ENCODE results near the gene HIBCH.
"Not testable (repeated sequence)": the region's sequence is repeated elsewhere in the genome, so short reads cannot be mapped to it uniquely, and the experiment has no call there.

HIBCH gene

GRCh38 chr2:190184460-190184859 is 135.2 kb downstream of the HIBCH start:
- no peak for DNase-seq

DNA sequence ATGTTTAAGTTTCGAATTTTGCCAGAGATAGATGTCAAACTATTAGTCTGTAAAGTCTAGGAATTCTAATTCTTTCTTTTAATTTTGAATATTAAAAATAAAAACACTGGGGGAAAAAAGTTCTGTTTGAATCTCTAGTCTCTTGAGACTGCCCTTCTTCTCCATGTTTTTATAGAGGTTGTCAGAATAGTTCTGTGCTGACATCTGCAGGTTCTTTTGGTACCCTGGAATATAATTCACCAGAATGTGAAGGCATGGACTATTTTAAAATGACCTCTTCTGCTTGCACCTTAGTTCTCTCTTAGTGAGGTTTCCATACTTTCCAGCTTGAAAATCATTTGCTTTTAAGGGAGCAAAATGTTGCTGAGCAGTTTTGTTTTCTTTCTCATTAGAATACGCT is 136.1 kb downstream of the HIBCH start:
- DNase-seq: no peak

GRCh38 chr2:190182071-190182524 is 137.5 kb downstream of the HIBCH start:
- no peak for DNase-seq

DNA sequence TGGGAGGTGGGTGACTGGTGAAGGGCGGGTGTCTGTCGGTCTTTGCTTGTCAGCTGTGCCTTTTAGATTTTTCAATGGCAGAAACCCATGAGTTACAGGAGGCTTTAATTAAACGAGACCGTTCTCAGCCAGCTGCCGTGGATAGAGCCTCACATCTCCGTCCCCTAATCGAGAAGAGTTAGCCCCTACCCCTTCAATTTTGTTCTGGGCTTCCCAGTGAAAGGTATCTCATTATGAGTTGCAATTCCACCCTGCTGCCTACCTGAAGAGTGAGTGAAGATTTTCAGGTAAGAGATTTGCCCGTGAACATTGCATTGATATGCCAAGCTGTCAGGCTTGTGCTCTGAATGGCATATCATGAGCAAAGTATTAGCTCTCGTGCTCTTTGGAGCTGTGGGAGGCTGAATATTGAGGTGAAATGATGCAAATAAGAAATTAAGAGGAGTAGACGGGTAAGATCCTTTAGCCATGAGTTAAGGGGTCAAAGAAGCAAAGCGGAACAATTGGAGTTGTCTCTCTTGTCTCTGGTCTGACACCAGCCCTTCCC is 138.4 kb downstream of the HIBCH start:
- no peak for DNase-seq

- DNase-seq: no peak
These were observed 139.1 kb downstream of the HIBCH start for GRCh38 chr2:190180313-190181122.

- DNase-seq: no peak
These were observed 139.8 kb downstream of the HIBCH start for GRCh38 chr2:190179754-190180312.

GRCh38 chr2:190178066-190178722 is 141.4 kb downstream of the HIBCH start:
- DNase-seq: no peak

GRCh38 chr2:190177249-190178040 is 142.2 kb downstream of the HIBCH start:
- DNase-seq: no peak

GRCh38 chr2:190173392-190173791 is 146.2 kb downstream of the HIBCH start:
- DNase-seq: no peak

- no peak for DNase-seq
These were observed 149.0 kb downstream of the HIBCH start for GRCh38 chr2:190170673-190171072.

DNA sequence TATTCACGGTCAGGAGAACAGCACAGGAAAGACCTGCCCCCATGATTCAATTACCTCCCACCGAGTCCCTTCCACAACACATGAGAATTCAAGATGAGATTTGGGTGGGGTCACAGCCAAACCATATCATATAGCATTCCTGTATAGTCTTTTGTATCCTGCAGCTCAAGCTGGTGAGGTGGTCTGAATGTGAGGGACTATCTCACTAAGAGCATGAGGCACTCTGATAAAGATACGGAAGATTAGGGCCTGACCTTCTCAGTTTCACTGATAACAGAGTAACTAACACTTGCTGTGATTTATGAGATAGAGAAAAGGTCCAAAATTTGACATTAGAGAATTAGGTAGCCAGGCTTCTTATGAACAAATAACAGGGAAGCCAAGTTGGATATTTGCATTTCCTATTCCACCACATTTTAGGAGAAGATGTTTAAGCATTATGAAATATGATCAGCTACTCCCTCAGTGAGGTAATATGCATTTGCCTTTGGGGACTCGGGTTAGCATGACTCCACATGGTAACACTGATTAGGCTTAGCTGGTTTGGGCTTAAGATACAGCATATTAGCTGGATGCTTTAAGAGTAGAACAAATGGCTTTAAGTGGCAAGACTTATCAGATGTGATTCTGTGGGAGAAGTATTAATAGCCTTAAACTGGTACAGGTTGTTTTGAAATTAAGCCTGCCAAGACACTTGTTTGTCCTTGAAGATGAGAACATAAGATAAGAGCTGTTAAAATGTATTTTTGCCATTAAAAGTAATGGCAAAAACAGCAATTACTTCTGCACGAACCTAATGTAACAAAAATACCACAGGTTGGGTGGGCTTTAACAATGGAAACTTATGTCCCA is 150.2 kb downstream of the HIBCH start:
- DNase-seq: no peak

DNA sequence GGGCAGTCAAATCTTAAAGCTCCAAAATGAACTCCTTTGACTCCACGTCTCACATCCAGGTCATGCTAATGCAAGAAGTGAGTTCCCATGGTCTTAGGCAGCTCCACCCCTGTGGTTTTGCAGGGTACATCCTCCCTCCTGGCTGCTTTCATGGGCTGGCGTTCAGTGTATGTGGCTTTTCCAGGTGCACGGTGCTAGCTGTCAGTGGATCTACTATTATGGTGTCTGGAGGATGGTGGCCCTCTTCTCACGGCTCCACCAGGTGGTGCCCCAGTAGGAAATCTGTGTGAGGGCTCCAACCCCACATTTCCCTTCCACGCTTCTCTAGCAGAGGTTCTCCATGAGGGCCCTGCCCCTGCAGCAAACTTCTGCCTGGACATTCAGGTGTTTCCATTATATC is 151.9 kb downstream of the HIBCH start:
- no peak for DNase-seq

GRCh38 chr2:190165491-190165890 is 154.1 kb downstream of the HIBCH start:
- DNase-seq: no peak

DNA sequence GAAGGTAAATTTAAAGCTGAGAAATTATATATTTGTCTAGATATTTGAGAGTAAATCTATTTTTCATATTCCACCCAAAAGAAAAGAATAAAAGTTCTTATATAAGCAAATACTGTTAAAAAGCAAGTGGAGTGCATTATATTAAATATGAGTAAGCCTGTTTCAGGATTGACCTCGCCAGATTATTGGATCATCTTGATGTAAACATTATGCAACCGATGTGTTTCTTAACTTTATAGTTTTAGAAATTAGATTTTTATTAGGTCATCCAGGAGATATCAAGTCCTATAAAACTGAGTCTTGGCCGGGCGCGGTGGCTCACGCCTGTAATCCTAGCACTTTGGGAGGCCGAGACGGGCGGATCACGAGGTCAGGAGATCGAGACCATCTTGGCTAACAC is 156.8 kb downstream of the HIBCH start:
- DNase-seq: no peak

DNA sequence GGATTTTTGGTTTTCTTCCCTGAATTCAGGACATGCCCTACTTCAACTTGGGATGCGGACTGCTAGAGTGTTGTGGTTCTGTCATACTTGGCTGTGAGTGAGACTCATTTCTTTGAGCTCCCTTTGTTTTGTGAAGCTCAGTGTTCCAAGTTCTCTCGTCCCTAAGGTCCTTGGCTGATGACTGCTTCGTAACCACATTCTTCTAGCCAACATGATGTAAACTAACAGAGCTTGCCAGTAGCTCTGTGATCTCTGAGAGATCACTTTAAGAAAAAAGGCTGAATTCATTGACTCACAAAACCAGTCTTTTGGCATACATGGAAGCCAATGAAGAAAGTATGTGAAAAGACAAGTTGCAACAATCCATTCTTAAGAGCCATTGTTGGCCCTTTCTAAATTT is 160.2 kb downstream of the HIBCH start:
- no peak for DNase-seq

DNA sequence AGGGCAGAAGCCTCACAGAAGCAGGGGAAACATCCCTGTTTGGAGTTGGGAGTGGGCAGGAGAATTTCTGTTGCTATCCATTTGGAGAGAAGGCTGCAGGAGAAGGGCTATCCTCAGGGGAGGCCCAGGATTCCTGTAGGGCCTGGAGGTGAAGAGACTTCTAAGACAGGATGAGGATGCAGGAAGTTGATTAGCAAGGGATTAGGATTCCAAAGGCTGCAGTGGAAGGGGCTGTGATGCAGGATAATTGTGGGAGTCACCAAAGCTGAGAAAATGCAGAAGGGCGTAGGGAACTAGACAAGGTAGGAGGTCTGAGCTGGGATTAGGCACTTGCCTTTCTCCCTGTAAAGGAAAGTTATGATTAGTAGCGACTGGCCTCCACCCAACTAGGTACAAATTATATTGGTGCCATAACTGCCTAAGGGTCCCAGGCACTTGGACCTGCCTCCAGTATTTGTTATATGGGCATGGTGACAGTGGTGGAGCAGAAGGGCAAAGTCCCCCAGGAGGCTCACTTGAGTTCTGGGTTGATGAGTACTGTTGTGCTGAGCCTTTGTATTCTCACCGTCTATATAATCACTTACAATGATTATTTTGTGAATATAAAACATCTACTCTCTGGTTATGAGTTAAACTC is 160.7 kb downstream of the HIBCH start:
- DNase-seq: no peak

DNA sequence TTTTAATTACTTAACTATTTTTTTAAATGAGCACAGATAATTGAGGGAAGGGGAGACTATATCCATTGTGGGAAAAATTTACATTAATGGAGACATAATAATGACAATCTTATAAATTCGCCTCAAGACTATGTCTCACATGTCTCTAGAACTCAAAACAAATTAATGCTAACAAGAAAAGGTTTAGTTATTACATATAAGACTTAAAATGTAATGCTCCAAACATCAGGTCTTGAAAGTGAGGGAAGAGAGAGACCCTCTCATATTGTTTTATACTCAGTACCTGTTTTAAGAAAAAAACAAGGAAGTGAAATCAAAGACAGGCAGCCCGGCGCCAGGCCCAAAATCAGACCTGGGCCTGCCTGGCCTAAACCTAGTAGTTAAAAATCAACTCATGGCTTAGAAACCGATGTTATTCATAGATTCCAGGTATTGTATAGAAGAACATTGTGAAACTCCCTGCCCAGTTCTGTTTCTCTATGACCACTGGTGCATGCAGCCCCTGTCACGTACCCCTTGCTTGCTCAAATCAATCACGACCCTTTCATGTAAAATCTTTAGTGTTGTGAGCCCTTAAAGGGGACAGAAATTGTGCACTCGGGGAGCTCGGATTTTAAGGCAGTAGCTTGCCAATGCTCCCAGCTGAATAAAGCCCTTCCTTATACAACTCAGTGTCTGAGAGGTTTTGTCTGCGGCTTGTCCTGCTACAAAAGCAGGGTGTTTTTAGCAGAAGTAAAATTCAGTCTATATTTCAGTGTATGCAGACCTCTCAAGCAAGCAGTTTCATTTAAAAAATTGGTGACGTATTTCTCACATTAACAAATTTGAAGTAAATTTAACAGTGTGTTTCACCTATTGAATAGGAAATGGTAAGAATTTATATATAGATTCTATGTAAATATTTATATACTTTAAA is 161.8 kb downstream of the HIBCH start:
- DNase-seq: not testable (repeated sequence)

DNA sequence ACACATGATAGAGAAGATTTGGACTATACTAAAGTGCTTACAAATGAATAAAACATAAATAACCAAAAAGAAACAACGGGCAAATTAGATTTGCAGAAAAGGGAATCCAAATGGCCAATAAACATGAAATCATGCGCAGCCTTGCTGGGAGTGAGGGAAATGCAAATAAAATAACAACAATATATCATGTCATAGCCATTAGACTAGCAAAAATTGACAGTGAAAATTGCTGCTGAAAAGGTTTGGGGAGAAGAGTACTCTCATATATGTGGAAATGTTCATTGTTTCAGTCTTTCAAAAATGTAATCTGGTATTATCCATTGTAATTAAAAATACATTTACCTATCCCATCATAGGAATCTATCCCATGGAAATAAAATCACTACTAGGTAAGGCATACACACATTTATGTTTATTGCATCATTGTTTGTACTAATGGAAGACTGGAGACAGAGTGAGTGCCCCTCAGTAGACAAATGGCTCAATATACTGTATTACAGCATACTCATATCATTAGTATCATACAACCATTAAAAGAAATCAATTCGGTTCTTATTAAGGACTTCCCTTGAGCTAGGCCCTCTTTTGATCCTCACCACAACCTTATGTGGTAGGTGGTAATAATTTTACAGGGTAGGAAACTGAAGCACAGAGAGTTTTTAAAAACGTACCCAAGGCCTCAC is 163.0 kb downstream of the HIBCH start:
- no peak for DNase-seq

Data from AML-193 (cell line).